Uterus (tissue), 4 donors: ENCODE results near the gene MUC5AC. TPM values are rescaled to one million over a fixed set of nuclear protein-coding genes. Genes with fewer than 3 reads are reported as not detected.

Experiments
- DNase-seq, 2 donors: peaks; one replicate each; pipeline ENCODE4 v3.0.0-alpha.2; 2019 to 2020
- H3K27ac ChIP-seq, 2 donors: fragments of 200-600 bp; sonication (generic); 1 replicate in 1 of 2; 2 replicates in 1 of 2; pipeline ENCODE4 v1.5.1; 2016 to 2018
- H3K27me3 ChIP-seq, 2 donors: fragments of 200-600 bp; sonication (generic); one replicate each; pipeline ENCODE4 v1.5.1; 2018 to 2019; ENCODE audit warnings: control low read depth in 1 of 2
- H3K36me3 ChIP-seq, 2 donors: fragments of 200-600 bp; sonication (generic); one replicate each; pipeline ENCODE4 v1.5.1; 2019; ENCODE audit warnings: control low read depth in 1 of 2
- H3K4me1 ChIP-seq, 2 donors: fragments of 200-600 bp; sonication (generic); one replicate each; pipeline ENCODE4 v1.5.1; 2018 to 2019; ENCODE audit warnings: control low read depth in 1 of 2
- H3K4me3 ChIP-seq, 2 donors: fragments of 200-600 bp; sonication (generic); 1 replicate in 1 of 2; 2 replicates in 1 of 2; pipeline ENCODE4 v1.5.1; 2018 to 2019; ENCODE audit warnings: mild to moderate bottlenecking in 1 of 2
- H3K9me3 ChIP-seq, 2 donors: fragments of 200-600 bp; sonication (generic); one replicate each; pipeline ENCODE4 v1.5.1; 2019; ENCODE audit warnings: control low read depth in 1 of 2
- POLR2A ChIP-seq, 2 donors: fragments of 450-650 bp; IDR thresholded peaks; one replicate each; pipeline ENCODE4 v1.6.1; 2016; ENCODE audit warnings: antibody characterized with exemption in 2 of 2, mild to moderate bottlenecking in 1 of 2, moderate library complexity in 1 of 2
- intact Hi-C: fragments of 100-400 bp; cut with DNase I; formaldehyde crosslinking; loops from one replicate; pipeline ENCODE4 v1.15.1; 2023; ENCODE audit warnings: low total_unique reads
- total RNA-seq, 4 donors: library from RNA; depleted of rRNA in 3 of 4; stranded (reverse); fragments of >200 nt in 3 of 4; gene quantifications; one replicate each; pipeline versions ENCODE4 v1.1.0 to v1.2.4, GENCODE V29; 2014 to 2023
- TF ChIP-seq, protein P1 (sequence below), 4 experiments: fragments of 200-600 bp in 2 of 4; fragments of 450-650 bp in 2 of 4; sonication (generic) in 2 of 4; IDR thresholded peaks; one replicate each; pipeline ENCODE4 v1.5.1; 2016 to 2019; ENCODE audit warnings: antibody characterized with exemption in 4 of 4, mild to moderate bottlenecking in 2 of 4, moderate library complexity in 1 of 4
- donor health status: DM: yes; HTN: yes; CAD: no.

MUC5AC gene
- total RNA-seq, 4 donors from 2014 or later: under 0.01 TPM; not detected in 3

GRCh38 chr11:1230456-1231395 lies 73.0 kb downstream of the MUC5AC start:
- no peak overlapping the region for H3K4me3 ChIP-seq
- no peak for DNase-seq
- no peaks in the 10 kb centered on the region for H3K4me1 ChIP-seq
- no peaks in the 10 kb centered on the region for H3K36me3 ChIP-seq
- no peak for TF ChIP-seq POLR2A (IDR thresholded peaks at IDR 0.05)
- TF ChIP-seq, protein P1, sequence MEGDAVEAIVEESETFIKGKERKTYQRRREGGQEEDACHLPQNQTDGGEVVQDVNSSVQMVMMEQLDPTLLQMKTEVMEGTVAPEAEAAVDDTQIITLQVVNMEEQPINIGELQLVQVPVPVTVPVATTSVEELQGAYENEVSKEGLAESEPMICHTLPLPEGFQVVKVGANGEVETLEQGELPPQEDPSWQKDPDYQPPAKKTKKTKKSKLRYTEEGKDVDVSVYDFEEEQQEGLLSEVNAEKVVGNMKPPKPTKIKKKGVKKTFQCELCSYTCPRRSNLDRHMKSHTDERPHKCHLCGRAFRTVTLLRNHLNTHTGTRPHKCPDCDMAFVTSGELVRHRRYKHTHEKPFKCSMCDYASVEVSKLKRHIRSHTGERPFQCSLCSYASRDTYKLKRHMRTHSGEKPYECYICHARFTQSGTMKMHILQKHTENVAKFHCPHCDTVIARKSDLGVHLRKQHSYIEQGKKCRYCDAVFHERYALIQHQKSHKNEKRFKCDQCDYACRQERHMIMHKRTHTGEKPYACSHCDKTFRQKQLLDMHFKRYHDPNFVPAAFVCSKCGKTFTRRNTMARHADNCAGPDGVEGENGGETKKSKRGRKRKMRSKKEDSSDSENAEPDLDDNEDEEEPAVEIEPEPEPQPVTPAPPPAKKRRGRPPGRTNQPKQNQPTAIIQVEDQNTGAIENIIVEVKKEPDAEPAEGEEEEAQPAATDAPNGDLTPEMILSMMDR (IDR thresholded peaks at IDR 0.05): no peak
- no peak overlapping the region for H3K27ac ChIP-seq
- no peaks in the 10 kb centered on the region for H3K9me3 ChIP-seq
- H3K27me3 ChIP-seq: peaks cover 0 to 5% of the 10 kb centered on the region in 2 donors
- intact Hi-C loops: no loop called here

GRCh38 chr11:1231396-1232020 lies 73.8 kb downstream of the MUC5AC start:
- Histone ChIP-seq H3K27me3 (peaks cover 0 to 5% of the 10 kb centered on the region in 2 donors), H3K4me3 (no peak overlapping the region), H3K4me1 (no peaks in the 10 kb centered on the region), H3K9me3 (no peaks in the 10 kb centered on the region), H3K36me3 (no peaks in the 10 kb centered on the region), H3K27ac (no peak overlapping the region)
- TF ChIP-seq, protein P1 (IDR thresholded peaks at IDR 0.05): no peak
- TF ChIP-seq POLR2A (IDR thresholded peaks at IDR 0.05): no peak
- DNase-seq: no peak
- intact Hi-C loops: no loop called here

DNA sequence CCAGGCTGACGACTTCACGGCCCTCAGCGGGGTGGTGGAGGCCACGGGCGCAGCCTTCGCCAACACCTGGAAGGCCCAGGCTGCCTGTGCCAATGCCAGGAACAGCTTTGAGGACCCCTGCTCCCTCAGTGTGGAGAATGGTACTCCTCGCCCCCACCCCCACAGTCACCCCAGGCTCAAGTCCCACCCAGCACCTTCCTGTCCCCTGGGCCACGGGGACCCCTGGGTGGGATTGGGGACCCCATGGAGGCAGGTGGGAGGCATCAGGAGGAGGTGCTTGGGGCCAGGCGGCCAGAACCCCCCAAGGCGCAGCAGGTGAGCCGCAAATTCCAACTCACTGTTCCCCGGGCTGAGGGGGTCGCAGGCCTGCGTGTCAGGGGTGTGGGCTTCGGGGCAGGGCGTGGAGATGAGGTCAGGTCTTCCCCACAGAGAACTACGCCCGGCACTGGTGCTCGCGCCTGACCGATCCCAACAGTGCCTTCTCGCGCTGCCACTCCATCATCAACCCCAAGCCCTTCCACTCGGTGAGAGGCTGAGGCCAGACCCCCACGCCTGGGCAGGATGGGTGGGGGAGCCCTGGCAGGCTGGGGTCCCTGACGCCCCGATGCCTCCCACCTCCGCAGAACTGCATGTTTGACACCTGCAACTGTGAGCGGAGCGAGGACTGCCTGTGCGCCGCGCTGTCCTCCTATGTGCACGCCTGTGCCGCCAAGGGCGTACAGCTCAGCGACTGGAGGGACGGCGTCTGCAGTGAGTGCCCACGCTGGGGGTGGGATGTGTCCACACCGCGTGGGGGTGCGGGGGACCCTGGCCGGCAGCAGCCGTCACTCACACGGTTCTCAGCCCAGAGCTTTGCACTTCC lies 74.5 kb downstream of the MUC5AC start:
- H3K4me3 ChIP-seq: no peak overlapping the region

DNA sequence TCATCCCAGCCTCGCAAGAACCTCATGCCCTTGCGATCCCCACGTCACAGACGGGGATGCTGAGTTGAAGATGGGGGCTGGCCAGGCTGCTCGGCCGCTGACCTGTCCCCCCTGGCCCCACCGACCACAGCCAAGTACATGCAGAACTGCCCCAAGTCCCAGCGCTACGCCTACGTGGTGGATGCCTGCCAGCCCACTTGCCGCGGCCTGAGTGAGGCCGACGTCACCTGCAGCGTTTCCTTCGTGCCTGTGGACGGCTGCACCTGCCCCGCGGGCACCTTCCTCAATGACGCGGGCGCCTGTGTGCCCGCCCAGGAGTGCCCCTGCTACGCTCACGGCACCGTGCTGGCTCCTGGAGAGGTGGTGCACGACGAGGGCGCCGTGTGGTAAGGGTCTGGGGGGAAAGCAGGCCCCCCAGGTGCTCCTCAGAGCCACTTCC lies 75.1 kb downstream of the MUC5AC start:
- Histone ChIP-seq H3K27me3 (peaks cover 0 to 5% of the 10 kb centered on the region in 2 donors), H3K27ac (no peak overlapping the region), H3K36me3 (no peaks in the 10 kb centered on the region), H3K9me3 (no peaks in the 10 kb centered on the region), H3K4me3 (no peak overlapping the region), H3K4me1 (no peaks in the 10 kb centered on the region)
- intact Hi-C loops: no loop called here
- DNase-seq: no peak
- TF ChIP-seq, protein P1 (IDR thresholded peaks at IDR 0.05): no peak
- no peak for TF ChIP-seq POLR2A (IDR thresholded peaks at IDR 0.05)

More for the DNA sequence above, 74.5 kb downstream of the MUC5AC start:
- Histone ChIP-seq H3K27ac (no peak overlapping the region), H3K27me3 (peaks cover 0 to 5% of the 10 kb centered on the region in 2 donors), H3K36me3 (no peaks in the 10 kb centered on the region), H3K9me3 (no peaks in the 10 kb centered on the region), H3K4me1 (no peaks in the 10 kb centered on the region)
- DNase-seq: no peak
- intact Hi-C loops: no loop called here
- TF ChIP-seq, protein P1 (IDR thresholded peaks at IDR 0.05): no peak
- TF ChIP-seq POLR2A (IDR thresholded peaks at IDR 0.05): no peak
